Upper lobe of left lung (tissue), 4 donors: ENCODE results near the gene PM20D2.

ENCODE experiments used
- POLR2A ChIP-seq, 4 donors: fragments of 450-650 bp; IDR thresholded peaks; one replicate each; pipeline ENCODE4 v1.5.1; 2016 to 2017; ENCODE audit warnings: antibody characterized with exemption in 4 of 4, mild to moderate bottlenecking in 2 of 4
- POLR2AphosphoS5 ChIP-seq, 2 donors: sonication (generic); formaldehyde crosslinking; IDR thresholded peaks; one replicate each; pipeline ENCODE4 v1.5.1; 2017; ENCODE audit warnings: antibody characterized with exemption in 2 of 2

- TF ChIP-seq POLR2A (IDR thresholded peaks at IDR 0.05) (no peak), POLR2AphosphoS5 (IDR thresholded peaks at IDR 0.05) (no peak)
These were observed 7.7 kb upstream of the PM20D2 start for GRCh38 chr6:89138173-89138572.
